Keratinocyte (primary cell): ENCODE data around the gene CRYL1.

Experiments used
- CTCF ChIP-seq, 3 experiments: IDR thresholded peaks in 1 of 3; conservative IDR thresholded peaks in 1 of 3; optimal IDR thresholded peaks in 1 of 3; 2 replicates in 2 of 3; 3 replicates in 1 of 3; pipeline versions ENCODE3 to v1.5.1; 2011; ENCODE audit warnings: low read length in 3 of 3, mild to moderate bottlenecking in 3 of 3, moderate library complexity in 2 of 3, control low read depth in 1 of 3, inconsistent platforms in 1 of 3; ENCODE audit not compliant: insufficient read depth in 2 of 3; ENCODE audit errors: extremely low read depth in 1 of 3
- EZH2 ChIP-seq: IDR thresholded peaks from one replicate; pipeline ENCODE4 v1.6.1; 2012; ENCODE audit warnings: inconsistent platforms, mild to moderate bottlenecking, low read length, moderate library complexity

DNA sequence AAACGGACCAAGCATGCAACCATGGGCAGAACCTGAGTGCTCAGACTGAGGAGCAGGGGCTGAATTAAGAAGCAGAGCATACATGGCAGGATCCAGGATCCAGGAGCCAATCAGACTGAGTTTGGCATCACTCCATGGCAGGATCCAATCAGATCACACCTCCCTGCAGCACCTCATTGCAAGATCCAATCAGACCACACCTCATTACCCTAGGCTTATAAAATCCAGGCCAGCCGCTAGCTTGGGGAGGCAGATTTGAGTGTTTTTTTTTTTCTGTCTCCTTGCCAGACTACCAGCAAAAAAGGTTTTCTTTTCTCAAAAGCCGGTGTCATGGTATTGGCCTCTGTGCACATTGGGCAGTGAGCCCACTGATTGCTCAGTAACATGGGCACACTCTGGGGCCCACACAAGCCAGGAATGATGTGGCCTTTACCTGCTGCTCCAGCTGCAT lies 165.6 kb downstream of the CRYL1 start:
- TF ChIP-seq CTCF (optimal IDR thresholded peaks at IDR 0.05 in 1 of 3, IDR thresholded peaks at IDR 0.05 in 1 of 3, conservative IDR thresholded peaks at IDR 0.05 in 1 of 3; ENCODE audit: extremely low read depth in 1 of 3, insufficient read depth in 2 of 3, low read length in 3 of 3) (no peak), EZH2 (no peak)
